ENCODE measurements around the gene DSN1.

DNA sequence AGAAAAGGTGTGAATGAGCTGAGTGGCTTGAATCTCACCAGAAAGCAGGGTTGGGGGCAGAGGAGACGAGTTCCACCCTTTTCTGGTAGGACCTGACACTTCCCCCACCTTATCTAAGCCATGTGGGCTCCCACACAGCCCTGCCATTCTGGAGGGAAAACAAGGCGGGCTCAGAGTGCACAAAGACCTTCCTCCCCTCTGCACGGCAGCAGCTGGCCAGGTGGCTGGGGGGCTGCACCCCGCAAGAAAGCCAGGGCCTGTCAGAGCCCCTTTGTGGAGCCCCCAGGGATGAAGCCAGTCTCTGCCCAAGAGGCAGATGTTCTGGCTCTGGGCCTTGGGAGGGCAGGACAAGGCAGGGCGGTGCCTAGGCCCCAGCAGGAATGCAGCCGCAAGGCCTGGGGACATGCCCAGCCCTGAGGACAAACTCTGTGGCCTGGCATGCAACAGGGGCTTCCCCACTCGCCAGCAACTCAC lies 48.4 kb upstream of the DSN1 start:
- TF ChIP-seq SREBF1 (IDR thresholded peaks at IDR 0.05; ENCODE audit: low read length) (no peak), MTA3 (IDR thresholded peaks at IDR 0.05; ENCODE audit: borderline replicate concordance, low read length) (no peak), NFIC (IDR thresholded peaks at IDR 0.05; ENCODE audit: low read depth, low read length) (no peak), ZSCAN29 (IDR thresholded peaks at IDR 0.05) (no peak), SMC3 (IDR thresholded peaks at IDR 0.05; ENCODE audit: borderline replicate concordance, low read length) (no peak), CREM (IDR thresholded peaks at IDR 0.05; ENCODE audit: low read depth) (no peak), PAX5 (IDR thresholded peaks at IDR 0.05; ENCODE audit: borderline replicate concordance, low read depth, low read length) (no peak), SREBF2 (IDR thresholded peaks at IDR 0.05; ENCODE audit: low read length) (no peak), EZH2 (IDR thresholded peaks at IDR 0.05; ENCODE audit: borderline replicate concordance, control insufficient read depth, low read depth, low read length) (no peak)
- TF ChIP-seq, protein P1, sequence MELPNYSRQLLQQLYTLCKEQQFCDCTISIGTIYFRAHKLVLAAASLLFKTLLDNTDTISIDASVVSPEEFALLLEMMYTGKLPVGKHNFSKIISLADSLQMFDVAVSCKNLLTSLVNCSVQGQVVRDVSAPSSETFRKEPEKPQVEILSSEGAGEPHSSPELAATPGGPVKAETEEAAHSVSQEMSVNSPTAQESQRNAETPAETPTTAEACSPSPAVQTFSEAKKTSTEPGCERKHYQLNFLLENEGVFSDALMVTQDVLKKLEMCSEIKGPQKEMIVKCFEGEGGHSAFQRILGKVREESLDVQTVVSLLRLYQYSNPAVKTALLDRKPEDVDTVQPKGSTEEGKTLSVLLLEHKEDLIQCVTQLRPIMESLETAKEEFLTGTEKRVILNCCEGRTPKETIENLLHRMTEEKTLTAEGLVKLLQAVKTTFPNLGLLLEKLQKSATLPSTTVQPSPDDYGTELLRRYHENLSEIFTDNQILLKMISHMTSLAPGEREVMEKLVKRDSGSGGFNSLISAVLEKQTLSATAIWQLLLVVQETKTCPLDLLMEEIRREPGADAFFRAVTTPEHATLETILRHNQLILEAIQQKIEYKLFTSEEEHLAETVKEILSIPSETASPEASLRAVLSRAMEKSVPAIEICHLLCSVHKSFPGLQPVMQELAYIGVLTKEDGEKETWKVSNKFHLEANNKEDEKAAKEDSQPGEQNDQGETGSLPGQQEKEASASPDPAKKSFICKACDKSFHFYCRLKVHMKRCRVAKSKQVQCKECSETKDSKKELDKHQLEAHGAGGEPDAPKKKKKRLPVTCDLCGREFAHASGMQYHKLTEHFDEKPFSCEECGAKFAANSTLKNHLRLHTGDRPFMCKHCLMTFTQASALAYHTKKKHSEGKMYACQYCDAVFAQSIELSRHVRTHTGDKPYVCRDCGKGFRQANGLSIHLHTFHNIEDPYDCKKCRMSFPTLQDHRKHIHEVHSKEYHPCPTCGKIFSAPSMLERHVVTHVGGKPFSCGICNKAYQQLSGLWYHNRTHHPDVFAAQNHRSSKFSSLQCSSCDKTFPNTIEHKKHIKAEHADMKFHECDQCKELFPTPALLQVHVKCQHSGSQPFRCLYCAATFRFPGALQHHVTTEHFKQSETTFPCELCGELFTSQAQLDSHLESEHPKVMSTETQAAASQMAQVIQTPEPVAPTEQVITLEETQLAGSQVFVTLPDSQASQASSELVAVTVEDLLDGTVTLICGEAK (IDR thresholded peaks at IDR 0.05; ENCODE audit: borderline replicate concordance), result no peak
- TF ChIP-seq, protein P2, sequence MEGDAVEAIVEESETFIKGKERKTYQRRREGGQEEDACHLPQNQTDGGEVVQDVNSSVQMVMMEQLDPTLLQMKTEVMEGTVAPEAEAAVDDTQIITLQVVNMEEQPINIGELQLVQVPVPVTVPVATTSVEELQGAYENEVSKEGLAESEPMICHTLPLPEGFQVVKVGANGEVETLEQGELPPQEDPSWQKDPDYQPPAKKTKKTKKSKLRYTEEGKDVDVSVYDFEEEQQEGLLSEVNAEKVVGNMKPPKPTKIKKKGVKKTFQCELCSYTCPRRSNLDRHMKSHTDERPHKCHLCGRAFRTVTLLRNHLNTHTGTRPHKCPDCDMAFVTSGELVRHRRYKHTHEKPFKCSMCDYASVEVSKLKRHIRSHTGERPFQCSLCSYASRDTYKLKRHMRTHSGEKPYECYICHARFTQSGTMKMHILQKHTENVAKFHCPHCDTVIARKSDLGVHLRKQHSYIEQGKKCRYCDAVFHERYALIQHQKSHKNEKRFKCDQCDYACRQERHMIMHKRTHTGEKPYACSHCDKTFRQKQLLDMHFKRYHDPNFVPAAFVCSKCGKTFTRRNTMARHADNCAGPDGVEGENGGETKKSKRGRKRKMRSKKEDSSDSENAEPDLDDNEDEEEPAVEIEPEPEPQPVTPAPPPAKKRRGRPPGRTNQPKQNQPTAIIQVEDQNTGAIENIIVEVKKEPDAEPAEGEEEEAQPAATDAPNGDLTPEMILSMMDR (IDR thresholded peaks at IDR 0.05 in 2 of 3, conservative IDR thresholded peaks at IDR 0.05 in 1 of 3; ENCODE audit: control insufficient read depth in 2 of 3, extremely low read depth in 1 of 3, insufficient read depth in 1 of 3, low read depth in 3 of 3, low read length in 3 of 3), result no peak
- TF ChIP-seq, protein P3, sequence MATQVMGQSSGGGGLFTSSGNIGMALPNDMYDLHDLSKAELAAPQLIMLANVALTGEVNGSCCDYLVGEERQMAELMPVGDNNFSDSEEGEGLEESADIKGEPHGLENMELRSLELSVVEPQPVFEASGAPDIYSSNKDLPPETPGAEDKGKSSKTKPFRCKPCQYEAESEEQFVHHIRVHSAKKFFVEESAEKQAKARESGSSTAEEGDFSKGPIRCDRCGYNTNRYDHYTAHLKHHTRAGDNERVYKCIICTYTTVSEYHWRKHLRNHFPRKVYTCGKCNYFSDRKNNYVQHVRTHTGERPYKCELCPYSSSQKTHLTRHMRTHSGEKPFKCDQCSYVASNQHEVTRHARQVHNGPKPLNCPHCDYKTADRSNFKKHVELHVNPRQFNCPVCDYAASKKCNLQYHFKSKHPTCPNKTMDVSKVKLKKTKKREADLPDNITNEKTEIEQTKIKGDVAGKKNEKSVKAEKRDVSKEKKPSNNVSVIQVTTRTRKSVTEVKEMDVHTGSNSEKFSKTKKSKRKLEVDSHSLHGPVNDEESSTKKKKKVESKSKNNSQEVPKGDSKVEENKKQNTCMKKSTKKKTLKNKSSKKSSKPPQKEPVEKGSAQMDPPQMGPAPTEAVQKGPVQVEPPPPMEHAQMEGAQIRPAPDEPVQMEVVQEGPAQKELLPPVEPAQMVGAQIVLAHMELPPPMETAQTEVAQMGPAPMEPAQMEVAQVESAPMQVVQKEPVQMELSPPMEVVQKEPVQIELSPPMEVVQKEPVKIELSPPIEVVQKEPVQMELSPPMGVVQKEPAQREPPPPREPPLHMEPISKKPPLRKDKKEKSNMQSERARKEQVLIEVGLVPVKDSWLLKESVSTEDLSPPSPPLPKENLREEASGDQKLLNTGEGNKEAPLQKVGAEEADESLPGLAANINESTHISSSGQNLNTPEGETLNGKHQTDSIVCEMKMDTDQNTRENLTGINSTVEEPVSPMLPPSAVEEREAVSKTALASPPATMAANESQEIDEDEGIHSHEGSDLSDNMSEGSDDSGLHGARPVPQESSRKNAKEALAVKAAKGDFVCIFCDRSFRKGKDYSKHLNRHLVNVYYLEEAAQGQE (IDR thresholded peaks at IDR 0.05; ENCODE audit: low read depth, low read length), result no peak
